Epithelial cell of proximal tubule (primary cell): ENCODE data around the gene TMEM52. TPM values are rescaled to one million over a fixed set of nuclear protein-coding genes. Genes with fewer than 3 reads are reported as not detected.
A peak's percentile ranks its signal among the peaks of the same experiment; 100 is the strongest.

Experiments used
- DNase-seq: peaks from one replicate; pipeline ENCODE4 v3.0.0-alpha.2; 2011; ENCODE audit warnings: low read depth
- H3K4me3 ChIP-seq: 2 replicates; pipeline ENCODE4 v1.5.1; 2011; ENCODE audit warnings: low read depth, mild to moderate bottlenecking, low read length
- total RNA-seq: library from RNA; depleted of rRNA; stranded (reverse); fragments of >200 nt; gene quantifications from 2 replicates; pipeline ENCODE4 v1.2.3, GENCODE V29; 2015
- TF ChIP-seq, protein P1 (sequence below): conservative IDR thresholded peaks from 2 replicates; pipeline ENCODE4 v1.5.1; 2012; ENCODE audit warnings: low read depth, mild to moderate bottlenecking, low read length

The TMEM52 gene
- 0.75 and 5.6 TPM in 2 replicates for total RNA-seq

DNA sequence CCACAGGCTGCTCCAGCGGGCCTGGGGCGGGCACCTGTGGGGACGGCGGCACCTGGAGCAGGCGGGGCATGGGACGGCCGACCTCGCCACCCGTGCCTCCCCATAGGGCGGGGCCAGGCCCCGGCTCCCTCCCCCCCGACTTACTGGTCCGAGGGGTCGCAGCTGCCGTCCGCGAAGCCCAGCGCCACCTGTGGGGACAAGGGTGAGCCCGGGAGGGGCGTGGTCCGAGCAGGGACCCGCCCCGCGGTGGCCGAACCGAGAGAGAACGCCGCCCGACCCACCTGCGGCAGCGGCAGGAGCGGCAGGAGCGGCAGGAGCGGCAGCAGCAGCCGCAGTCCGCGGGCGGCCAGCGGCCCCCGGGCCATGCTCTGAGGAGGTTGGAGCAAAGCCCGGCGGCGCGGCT is at the start of gene TMEM52:
Gene TMEM52, minus strand, starts transcription at position 379 of the 403 bp plus-strand sequence. Its CDS starts 14 bp downstream, at position 365.
- TF ChIP-seq, protein P1, sequence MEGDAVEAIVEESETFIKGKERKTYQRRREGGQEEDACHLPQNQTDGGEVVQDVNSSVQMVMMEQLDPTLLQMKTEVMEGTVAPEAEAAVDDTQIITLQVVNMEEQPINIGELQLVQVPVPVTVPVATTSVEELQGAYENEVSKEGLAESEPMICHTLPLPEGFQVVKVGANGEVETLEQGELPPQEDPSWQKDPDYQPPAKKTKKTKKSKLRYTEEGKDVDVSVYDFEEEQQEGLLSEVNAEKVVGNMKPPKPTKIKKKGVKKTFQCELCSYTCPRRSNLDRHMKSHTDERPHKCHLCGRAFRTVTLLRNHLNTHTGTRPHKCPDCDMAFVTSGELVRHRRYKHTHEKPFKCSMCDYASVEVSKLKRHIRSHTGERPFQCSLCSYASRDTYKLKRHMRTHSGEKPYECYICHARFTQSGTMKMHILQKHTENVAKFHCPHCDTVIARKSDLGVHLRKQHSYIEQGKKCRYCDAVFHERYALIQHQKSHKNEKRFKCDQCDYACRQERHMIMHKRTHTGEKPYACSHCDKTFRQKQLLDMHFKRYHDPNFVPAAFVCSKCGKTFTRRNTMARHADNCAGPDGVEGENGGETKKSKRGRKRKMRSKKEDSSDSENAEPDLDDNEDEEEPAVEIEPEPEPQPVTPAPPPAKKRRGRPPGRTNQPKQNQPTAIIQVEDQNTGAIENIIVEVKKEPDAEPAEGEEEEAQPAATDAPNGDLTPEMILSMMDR = peak; percentile 5
- peak within 1 kb of the TSS; percentile 61 for H3K4me3 ChIP-seq
- DNase-seq = no peak

DNA sequence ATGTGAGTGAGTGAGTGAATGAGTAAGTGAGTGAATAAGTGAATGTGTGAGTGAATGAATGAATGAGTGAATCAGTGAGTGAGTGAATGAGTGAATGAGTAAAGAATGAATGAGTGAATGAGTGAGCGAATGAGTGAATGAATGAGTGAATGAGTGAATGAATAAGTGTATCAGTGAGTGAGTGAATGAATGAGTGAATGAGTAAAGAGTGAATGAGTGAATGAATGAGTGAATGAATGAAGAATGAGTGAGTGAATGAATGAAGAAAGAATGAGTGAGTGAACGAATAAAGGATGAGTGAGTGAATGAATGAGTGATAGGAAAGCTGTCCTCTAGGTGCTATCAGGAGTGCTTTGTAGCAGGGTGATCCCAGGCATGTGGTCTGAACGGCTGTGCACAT is 48.8 kb upstream of the TMEM52 start:
- TF ChIP-seq, protein P1 = no peak
- no peak for DNase-seq
- no peak overlapping the region for H3K4me3 ChIP-seq

- no peak overlapping the region for H3K4me3 ChIP-seq
- no peak for DNase-seq
These were observed 48.1 kb upstream of the TMEM52 start for GRCh38 chr1:1967151-1967550.

GRCh38 chr1:1966071-1966740 is 47.1 kb upstream of the TMEM52 start:
- no peak for DNase-seq
- no peak overlapping the region for H3K4me3 ChIP-seq
- TF ChIP-seq, protein P1 = no peak

More at GRCh38 chr1:1967151-1967550, 48.1 kb upstream of the TMEM52 start:
- TF ChIP-seq, protein P1 = no peak

- no peak for DNase-seq
- H3K4me3 ChIP-seq = no peak overlapping the region
- TF ChIP-seq, protein P1 = no peak
These were observed 46.5 kb upstream of the TMEM52 start for GRCh38 chr1:1965546-1965945.

GRCh38 chr1:1964811-1965210 is 45.7 kb upstream of the TMEM52 start:
- TF ChIP-seq, protein P1 = no peak
- no peak overlapping the region for H3K4me3 ChIP-seq
- DNase-seq = no peak

GRCh38 chr1:1963570-1963969 is 44.5 kb upstream of the TMEM52 start:
- TF ChIP-seq, protein P1 = no peak
- no peak overlapping the region for H3K4me3 ChIP-seq
- DNase-seq = no peak
